MCF 10A (cell line): ENCODE data around the gene SERPINA3. TPM values are rescaled to one million over a fixed set of nuclear protein-coding genes. Genes with fewer than 3 reads are reported as not detected.

Experiments
- BruUV-seq: library from RNA; stranded (reverse); fragments of 400-500 nt; replicated peaks from 2 replicates; lab custom pipeline; 2021; lab: Mats Ljungman, UMichigan
- CTCF ChIA-PET: fragments of 300-600 bp; sonication (Branson Sonifier 250); formaldehyde crosslinking; extraction: SDS; loops from one replicate; lab custom pipeline; 2021; ENCODE audit warnings: antibody characterized with exemption, inconsistent platforms; lab: Yijun Ruan, JAX
- POLR2A ChIA-PET: fragments of 300-600, 350-650 bp; sonication (Branson Sonifier 250); formaldehyde crosslinking; extraction: SDS; loops from one replicate; lab custom pipeline; 2020; ENCODE audit warnings: antibody characterized with exemption, inconsistent platforms; lab: Yijun Ruan, JAX
- DNase-seq: peaks from one replicate; pipeline ENCODE4 v3.0.0-alpha.2; 2018; ENCODE audit not compliant: unreplicated experiment
- H3K27ac Mint-ChIP-seq: one replicate; pipeline ENCODE4 v1.8.0; 2022; ENCODE audit warnings: mild to moderate bottlenecking, low read depth, mixed read lengths; ENCODE audit not compliant: unreplicated experiment
- H3K27me3 Mint-ChIP-seq: one replicate; pipeline ENCODE4 v1.8.0; 2022; ENCODE audit warnings: mixed read lengths; ENCODE audit not compliant: insufficient read depth, unreplicated experiment
- H3K36me3 Mint-ChIP-seq: one replicate; pipeline ENCODE4 v1.8.0; 2022; ENCODE audit warnings: mild to moderate bottlenecking, moderate library complexity, mixed read lengths; ENCODE audit not compliant: insufficient read depth, unreplicated experiment
- H3K4me1 Mint-ChIP-seq: one replicate; pipeline ENCODE4 v1.8.0; 2022; ENCODE audit warnings: mixed read lengths; ENCODE audit not compliant: insufficient read depth, unreplicated experiment
- H3K4me3 Mint-ChIP-seq: one replicate; pipeline ENCODE4 v1.8.0; 2022; ENCODE audit warnings: mild to moderate bottlenecking, moderate library complexity, mixed read lengths; ENCODE audit not compliant: unreplicated experiment
- H3K9me3 Mint-ChIP-seq: one replicate; pipeline ENCODE4 v1.8.0; 2022; ENCODE audit warnings: mixed read lengths; ENCODE audit not compliant: unreplicated experiment
- CTCF ChIP-seq: fragments of 200-600 bp; IDR thresholded peaks from one replicate; pipeline ENCODE4 v1.8.0; 2022; ENCODE audit warnings: antibody characterized with exemption, mild to moderate bottlenecking; ENCODE audit not compliant: unreplicated experiment
- intact Hi-C: fragments of 100-400 bp; cut with micrococcal nuclease; formaldehyde crosslinking; loops from 2 replicates; pipeline ENCODE4 v1.14.1; 2022
- total RNA-seq: library from RNA; stranded (reverse); gene quantifications from 2 replicates; pipeline ENCODE4 v1.2.3, GENCODE V29; 2022

The SERPINA3 gene
- total RNA-seq, 1 experiment from 2014 or later: 44.5 TPM

GRCh38 chr14:94583557-94583956, 28.6 kb upstream of the SERPINA3 start:
- Mint-ChIP-seq H3K4me3 (no peak overlapping the region), H3K4me1 (peaks cover 8% of the 10 kb centered on the region), H3K27me3 (no peaks in the 10 kb centered on the region), H3K9me3 (no peaks in the 10 kb centered on the region), H3K36me3 (no peaks in the 10 kb centered on the region), H3K27ac (no peak overlapping the region)
- no peak for DNase-seq
- no TSS peak for BruUV-seq
- ChIA-PET POLR2A (interaction anchor here (1.0 to 3.1 kb wide), 4 partner anchors 15 to 27 kb away, joined by 3 to 12 read pairs (median 4); partner anchors contain the start of gene SERPINA4), CTCF (interaction anchor here (0.6 to 2.1 kb wide), 6 partner anchors 15 to 1547 kb away, joined by 3 to 13 read pairs (median 4); no protein-coding TSS in a partner anchor)
- TF ChIP-seq CTCF: no peak
- intact Hi-C loops: no loop called here

- BruUV-seq: no TSS peak
- ChIA-PET CTCF (interaction anchor here (0.6 to 1.6 kb wide), 4 partner anchors 14 to 96 kb away, joined by 3 to 6 read pairs (median 4); no protein-coding TSS in a partner anchor), POLR2A (interaction anchor here (0.8 to 1.6 kb wide), 3 partner anchors 14 to 26 kb away, joined by 3 to 5 read pairs (median 4); partner anchors contain the start of gene SERPINA4)
- no peaks in the 10 kb centered on the region for H3K27me3 Mint-ChIP-seq
- intact Hi-C loops: no loop called here
- H3K4me3 Mint-ChIP-seq: no peak overlapping the region
- no peak for TF ChIP-seq CTCF
- H3K4me1 Mint-ChIP-seq: peaks cover 8% of the 10 kb centered on the region
- no peak overlapping the region for H3K27ac Mint-ChIP-seq
- no peaks in the 10 kb centered on the region for H3K36me3 Mint-ChIP-seq
- DNase-seq: no peak
- H3K9me3 Mint-ChIP-seq: no peaks in the 10 kb centered on the region
Measured at GRCh38 chr14:94584591-94585280, 27.5 kb upstream of the SERPINA3 start.

GRCh38 chr14:94586635-94587034, 25.6 kb upstream of the SERPINA3 start:
- Mint-ChIP-seq H3K9me3 (peaks cover 11% of the 10 kb centered on the region), H3K4me3 (no peak overlapping the region), H3K4me1 (peaks cover 8% of the 10 kb centered on the region), H3K27me3 (no peaks in the 10 kb centered on the region), H3K27ac (no peak overlapping the region), H3K36me3 (no peaks in the 10 kb centered on the region)
- DNase-seq: no peak
- BruUV-seq: no TSS peak
- TF ChIP-seq CTCF: no peak
- POLR2A ChIA-PET: no interaction called here
- CTCF ChIA-PET: no interaction called here
- intact Hi-C loops: no loop called here

DNA sequence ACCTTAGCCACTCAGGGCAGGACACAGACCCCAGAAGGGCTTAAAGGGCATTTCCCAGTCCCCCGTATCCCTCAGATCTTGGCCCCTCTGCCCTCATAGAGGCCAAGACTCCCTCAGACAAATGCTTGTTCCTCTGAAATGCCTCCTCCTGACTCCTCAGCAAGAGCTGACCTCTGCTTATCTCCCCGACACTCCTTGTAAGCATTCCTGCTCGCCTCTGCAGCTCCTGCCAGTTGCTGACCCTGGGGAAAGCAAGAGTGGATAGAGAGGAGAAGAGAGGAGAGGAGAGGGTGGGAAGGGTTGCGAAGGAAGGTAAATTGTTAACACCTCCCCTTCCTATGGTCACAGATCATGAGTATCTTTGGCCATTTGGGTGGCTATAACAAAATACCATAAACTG, 23.9 kb upstream of the SERPINA3 start:
- no peaks in the 10 kb centered on the region for H3K27me3 Mint-ChIP-seq
- H3K9me3 Mint-ChIP-seq: peaks cover 11% of the 10 kb centered on the region
- no peak overlapping the region for H3K27ac Mint-ChIP-seq
- CTCF ChIA-PET: interaction anchor here (0.7 kb wide), 1 partner anchor 82 kb away, joined by 3 read pairs; no protein-coding TSS in a partner anchor
- DNase-seq: no peak
- intact Hi-C loops: no loop called here
- H3K36me3 Mint-ChIP-seq: no peaks in the 10 kb centered on the region
- no peak for TF ChIP-seq CTCF
- BruUV-seq: no TSS peak
- no peak overlapping the region for H3K4me3 Mint-ChIP-seq
- POLR2A ChIA-PET: no interaction called here
- no peaks in the 10 kb centered on the region for H3K4me1 Mint-ChIP-seq
